VCaP (cell line): ENCODE measurements around the gene MGAT4A.

ENCODE experiments used
- H3K27ac ChIP-seq: fragments of 450-650 bp; 2 replicates; pipeline ENCODE4 v1.5.1; 2017
- CTCF ChIP-seq: fragments of 450-650 bp; conservative IDR thresholded peaks from 2 replicates; pipeline ENCODE4 v1.5.1; 2017; ENCODE audit warnings: mild to moderate bottlenecking, moderate library complexity

MGAT4A gene

GRCh38 chr2:98570356-98570755 lies 160.6 kb downstream of the MGAT4A start:
- H3K27ac ChIP-seq, result no peak overlapping the region
- no peak for TF ChIP-seq CTCF

GRCh38 chr2:98569915-98570314 lies 161.0 kb downstream of the MGAT4A start:
- no peak overlapping the region for H3K27ac ChIP-seq
- no peak for TF ChIP-seq CTCF

- peak; percentile 78 for TF ChIP-seq CTCF
- no peak overlapping the region for H3K27ac ChIP-seq
These were observed 161.6 kb downstream of the MGAT4A start for GRCh38 chr2:98569197-98569793.
